Activated CD8-positive, alpha-beta memory T cell treated with anti-CD3 and anti-CD28 coated beads for 36 hours (primary cell): ENCODE data around the gene PDK2. TPM values are rescaled to one million over a fixed set of nuclear protein-coding genes. Genes with fewer than 3 reads are reported as not detected.

Experiments used
- CTCF ChIA-PET: fragments of 350-600 bp; sonication (Branson Sonifier 250); formaldehyde crosslinking; loops from one replicate; lab custom pipeline; 2021; ENCODE audit warnings: antibody characterized with exemption; lab: Charles Lee
- POLR2A ChIA-PET: fragments of 350-600 bp; sonication (Branson Sonifier 250); formaldehyde crosslinking; loops from one replicate; lab custom pipeline; 2021; ENCODE audit warnings: antibody characterized with exemption; lab: Charles Lee
- total RNA-seq, 2 experiments: library from RNA; stranded (reverse); gene quantifications; one replicate each; pipeline ENCODE4 v1.2.3, GENCODE V29; 2021

Gene PDK2
- total RNA-seq, 2 experiments from 2014 or later, result 15.0 to 18.5 TPM

- CTCF ChIA-PET, result interaction anchor here (0.5 to 3.0 kb wide), 7 partner anchors 9 to 69 kb away, joined by 3 to 23 read pairs (median 4); no protein-coding TSS in a partner anchor
Observed at GRCh38 chr17:50148226-50149090, 53.3 kb downstream of the PDK2 start.

GRCh38 chr17:50149091-50149416 is 53.9 kb downstream of the PDK2 start:
- ChIA-PET POLR2A (interaction anchor here (1.0 to 2.5 kb wide), 2 partner anchors 18 to 93 kb away, joined by 3 to 11 read pairs; partner anchors contain the start of genes ITGA3 and SAMD14), CTCF (interaction anchor here (0.9 to 3.0 kb wide), 5 partner anchors 10 to 55 kb away, joined by 4 to 23 read pairs (median 5); no protein-coding TSS in a partner anchor)

More at GRCh38 chr17:50148226-50149090, 53.3 kb downstream of the PDK2 start:
- POLR2A ChIA-PET, result interaction anchor here (1.0 to 2.5 kb wide), 2 partner anchors 18 to 93 kb away, joined by 3 to 11 read pairs; partner anchors contain the start of genes ITGA3 and SAMD14

- ChIA-PET CTCF (interaction anchor here (0.9 to 3.0 kb wide), 3 partner anchors 10 to 20 kb away, joined by 4 to 23 read pairs (median 17); no protein-coding TSS in a partner anchor), POLR2A (interaction anchor here (1.0 kb wide), 1 partner anchor 94 kb away, joined by 3 read pairs; the partner anchor contains the start of gene ITGA3)
Observed at GRCh38 chr17:50149417-50150353, 54.5 kb downstream of the PDK2 start.

- ChIA-PET POLR2A (interaction anchor here (0.6 kb wide), 2 partner anchors 17 to 18 kb away, joined by 3 to 6 read pairs; no protein-coding TSS in a partner anchor), CTCF (interaction anchor here (0.6 to 3.1 kb wide), 8 partner anchors 11 to 106 kb away, joined by 3 to 33 read pairs (median 4); partner anchors contain the start of gene COL1A1)
Observed at GRCh38 chr17:50150354-50151040, 55.3 kb downstream of the PDK2 start, which contains the start of gene PPP1R9B. Gene PPP1R9B (minus strand): TSS chr17:50150677. CDS start chr17:50150513, 164 bp downstream.

GRCh38 chr17:50151041-50151936 is 56.1 kb downstream of the PDK2 start:
- ChIA-PET CTCF (interaction anchor here (0.6 to 3.1 kb wide), 12 partner anchors 10 to 107 kb away, joined by 3 to 33 read pairs (median 3); partner anchors contain the start of genes COL1A1 and SGCA), POLR2A (interaction anchor here (0.6 to 1.8 kb wide), 5 partner anchors 10 to 780 kb away, joined by 3 to 16 read pairs (median 5); no protein-coding TSS in a partner anchor)

- ChIA-PET POLR2A (interaction anchor here (0.6 to 1.8 kb wide), 4 partner anchors 9 to 779 kb away, joined by 3 to 16 read pairs (median 8); no protein-coding TSS in a partner anchor), CTCF (interaction anchor here (0.7 to 3.1 kb wide), 9 partner anchors 9 to 58 kb away, joined by 3 to 33 read pairs (median 3); partner anchors contain the start of genes COL1A1 and SGCA)
Observed at GRCh38 chr17:50151937-50152547, 56.9 kb downstream of the PDK2 start.

- CTCF ChIA-PET, result interaction anchor here (0.5 to 3.1 kb wide), 8 partner anchors 9 to 138 kb away, joined by 3 to 33 read pairs (median 5); partner anchors contain the start of gene COL1A1
- POLR2A ChIA-PET, result interaction anchor here (0.7 to 1.8 kb wide), 2 partner anchors 8 to 437 kb away, joined by 11 to 16 read pairs; no protein-coding TSS in a partner anchor
Observed at GRCh38 chr17:50152736-50153135, 57.6 kb downstream of the PDK2 start.

- ChIA-PET POLR2A (no interaction called here), CTCF (interaction anchor here (2.1 to 3.0 kb wide), 2 partner anchors 14 to 47 kb away, joined by 11 to 12 read pairs; partner anchors contain the start of gene COL1A1)
Observed at GRCh38 chr17:50153650-50154575, 58.8 kb downstream of the PDK2 start.

- POLR2A ChIA-PET, result no interaction called here
Observed at GRCh38 chr17:50154604-50155003, 59.5 kb downstream of the PDK2 start.

GRCh38 chr17:50155115-50155819 is 60.1 kb downstream of the PDK2 start:
- CTCF ChIA-PET, result interaction anchor here (0.6 to 0.8 kb wide), 3 partner anchors 9 to 52 kb away, joined by 3 to 4 read pairs (median 3); no protein-coding TSS in a partner anchor
- POLR2A ChIA-PET, result no interaction called here

More at GRCh38 chr17:50154604-50155003, 59.5 kb downstream of the PDK2 start:
- CTCF ChIA-PET, result interaction anchor here (0.8 to 2.1 kb wide), 2 partner anchors 9 to 15 kb away, joined by 4 to 12 read pairs; no protein-coding TSS in a partner anchor

- POLR2A ChIA-PET, result no interaction called here
Observed at GRCh38 chr17:50157891-50158290, 62.7 kb downstream of the PDK2 start.

GRCh38 chr17:50161023-50161910 is 66.1 kb downstream of the PDK2 start:
- CTCF ChIA-PET, result interaction anchor here (0.7 to 2.8 kb wide), 17 partner anchors 9 to 121 kb away, joined by 3 to 35 read pairs (median 6); partner anchors contain the start of gene PPP1R9B
- POLR2A ChIA-PET, result interaction anchor here (0.5 to 2.3 kb wide), 4 partner anchors 9 to 264 kb away, joined by 3 to 16 read pairs (median 3); no protein-coding TSS in a partner anchor

More at GRCh38 chr17:50157891-50158290, 62.7 kb downstream of the PDK2 start:
- CTCF ChIA-PET, result interaction anchor here (0.9 kb wide), 2 partner anchors 10 to 18 kb away, joined by 3 read pairs; no protein-coding TSS in a partner anchor
